ENCODE results near the gene SSTR3.
"Not testable (repeated sequence)": the region's sequence is repeated elsewhere in the genome, so short reads cannot be mapped to it uniquely, and the experiment has no call there.

Gene SSTR3

DNA sequence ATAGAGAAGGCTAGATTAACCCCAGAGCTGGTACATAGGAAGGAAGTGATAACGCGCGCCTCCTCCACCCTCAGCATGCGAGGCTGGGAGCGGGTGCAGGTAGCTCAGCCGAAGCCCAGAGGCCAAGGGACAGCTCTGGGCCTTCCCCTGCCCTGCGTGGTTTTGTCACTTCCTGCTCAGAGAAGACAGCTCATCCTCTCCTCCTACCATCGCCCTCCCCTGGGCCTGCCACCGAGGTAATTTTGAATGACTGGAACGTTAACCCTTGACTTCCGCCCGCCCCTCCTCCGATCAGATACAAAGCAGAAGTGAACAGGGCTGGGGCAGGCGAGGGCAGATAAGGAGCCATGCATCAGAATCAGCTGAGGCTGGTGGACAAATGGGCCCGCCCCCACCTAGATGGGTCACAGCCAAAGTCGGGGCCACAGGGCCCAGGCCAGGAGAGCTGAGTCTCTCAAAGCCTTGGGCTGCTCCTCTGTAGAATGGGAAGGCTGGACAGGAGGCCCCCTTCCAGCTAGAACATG lies 30.2 kb upstream of the SSTR3 start:
- no peak for DNase-seq (ENCODE audit: low spot score)

DNA sequence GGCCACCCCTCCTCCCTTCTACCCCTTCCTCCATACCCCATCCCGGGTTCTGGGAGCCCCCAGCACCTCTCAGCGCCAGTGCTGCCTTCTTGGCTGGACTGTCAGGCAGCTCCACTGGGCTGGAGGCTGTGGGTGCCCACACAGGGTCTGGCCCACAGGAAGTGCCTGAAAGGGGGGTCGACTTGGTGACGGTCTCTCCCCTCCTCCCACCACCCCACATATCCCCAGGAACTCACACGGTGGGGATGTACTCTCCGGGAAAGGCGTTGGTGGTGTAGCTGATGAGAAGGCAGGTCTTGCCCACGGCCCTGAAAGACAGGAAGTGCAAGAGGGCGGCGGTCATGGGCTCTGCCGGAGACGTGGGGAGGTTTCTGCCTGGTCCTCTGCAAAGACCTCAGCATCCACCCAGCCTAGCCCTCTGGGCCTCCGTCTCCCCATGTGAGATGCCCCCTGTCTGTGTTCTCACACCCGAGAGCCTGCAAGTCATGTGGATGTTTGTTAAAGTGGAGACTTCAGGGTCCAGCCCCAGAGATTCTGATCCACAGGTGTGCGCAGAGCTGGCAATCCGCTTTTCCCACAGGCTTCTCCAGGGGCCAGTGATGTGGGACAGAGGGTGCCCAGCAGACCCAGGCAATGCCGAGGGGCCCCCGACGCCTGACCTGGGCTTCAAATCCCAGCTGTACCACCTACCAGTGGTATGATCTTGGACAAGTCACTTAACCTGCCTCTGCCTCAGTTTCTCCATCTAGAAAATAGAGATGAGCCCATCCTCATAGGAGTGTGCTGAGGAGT lies 29.3 kb upstream of the SSTR3 start:
- DNase-seq (ENCODE audit: low spot score), result no peak

DNA sequence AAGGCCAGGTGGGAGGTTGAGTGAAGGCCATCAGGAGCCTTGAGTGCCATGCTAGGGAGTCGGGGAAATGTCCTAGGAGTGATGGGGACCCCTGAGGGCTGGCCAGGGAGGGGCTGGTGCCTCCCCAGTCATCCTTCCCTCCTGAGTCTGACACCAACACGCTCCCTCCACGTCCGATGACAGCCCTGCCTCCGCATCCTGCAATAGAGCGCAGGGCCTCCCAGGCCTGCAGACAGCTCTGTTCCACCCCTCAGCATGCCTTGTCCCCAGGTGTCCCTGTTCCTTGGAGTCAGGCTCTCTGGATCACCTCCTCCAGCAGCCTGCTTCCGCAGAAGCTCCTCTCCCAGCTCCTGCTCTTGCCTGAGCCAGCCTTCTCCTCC lies 28.7 kb upstream of the SSTR3 start:
- DNase-seq (ENCODE audit: low spot score), result no peak

DNA sequence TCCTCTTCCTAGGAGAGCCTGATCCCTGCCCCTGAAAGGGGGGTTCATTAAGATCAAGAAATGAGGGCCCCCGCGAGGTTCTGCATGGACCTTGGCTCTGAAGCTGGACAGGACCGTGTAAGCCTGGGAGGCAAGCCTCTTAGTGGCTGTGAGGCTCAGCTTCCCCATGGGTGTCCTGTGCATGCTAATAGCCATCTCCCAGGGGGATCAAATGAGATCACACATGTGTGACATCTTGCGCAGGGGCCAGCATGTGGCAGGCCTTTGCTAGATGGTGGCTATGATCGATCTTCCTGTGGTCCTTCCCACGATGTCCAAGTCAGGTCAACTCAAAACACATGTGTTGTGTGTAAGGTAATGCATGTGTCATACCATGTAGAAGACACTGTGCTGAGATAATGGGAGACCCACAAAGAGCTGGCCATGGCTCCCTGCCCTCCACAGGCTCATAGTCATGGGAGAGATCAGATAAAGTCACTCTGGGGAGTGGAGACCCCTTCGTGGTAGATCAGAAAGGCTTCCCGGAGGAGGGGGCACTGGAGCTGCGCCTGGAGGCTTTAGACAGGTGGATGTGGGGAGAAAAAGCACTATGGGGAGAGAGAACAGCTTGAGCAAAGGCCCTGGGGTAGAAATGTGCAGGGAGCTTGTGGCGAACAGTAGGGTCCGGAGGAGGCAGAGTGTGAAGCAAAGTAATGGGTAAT lies 28.1 kb upstream of the SSTR3 start:
- DNase-seq (ENCODE audit: low spot score), result no peak

DNA sequence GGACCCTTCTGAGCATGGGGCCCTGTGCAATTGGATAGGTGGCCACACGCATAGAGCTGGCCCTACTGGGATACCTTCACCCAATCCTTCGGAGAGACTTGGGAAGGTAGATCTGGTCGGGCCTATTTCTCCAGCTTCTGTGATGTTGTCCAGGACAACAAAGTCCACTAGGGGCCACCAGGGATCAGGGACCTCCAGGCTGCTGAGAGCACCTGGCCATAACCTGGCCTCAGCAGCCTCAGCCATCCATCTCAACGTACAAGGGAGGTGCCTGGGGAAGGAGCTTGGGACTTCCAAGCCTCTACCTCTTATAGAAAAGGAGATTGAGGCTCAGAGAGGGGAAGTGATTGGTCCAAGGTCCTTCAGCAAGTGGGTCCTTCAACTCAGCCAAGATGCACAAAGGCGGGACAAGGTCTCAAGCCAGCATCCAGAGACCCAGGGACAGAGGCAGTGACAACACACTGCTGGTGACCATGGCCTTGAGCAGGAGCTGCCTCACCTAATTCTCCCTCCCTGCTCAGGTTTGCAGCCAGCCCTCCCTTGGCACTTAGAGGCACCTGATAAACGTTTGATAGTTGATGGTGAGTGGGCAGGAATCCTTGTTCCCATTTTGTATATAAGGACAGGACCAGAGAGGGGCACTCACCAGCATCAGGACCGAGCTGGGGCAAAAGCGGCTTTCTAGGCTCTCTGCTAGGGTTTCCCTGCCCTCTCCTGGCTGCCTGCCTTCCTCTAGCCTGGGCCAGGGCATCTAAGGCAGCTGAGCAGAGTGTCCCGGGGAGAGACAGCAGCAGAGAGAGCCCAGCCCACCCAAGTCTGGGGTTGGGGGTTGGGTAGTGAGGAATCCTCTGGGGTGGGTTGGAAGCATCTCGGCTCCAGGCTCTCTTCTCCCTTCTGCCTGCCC lies 27.3 kb upstream of the SSTR3 start:
- DNase-seq (ENCODE audit: low spot score), result no peak

DNA sequence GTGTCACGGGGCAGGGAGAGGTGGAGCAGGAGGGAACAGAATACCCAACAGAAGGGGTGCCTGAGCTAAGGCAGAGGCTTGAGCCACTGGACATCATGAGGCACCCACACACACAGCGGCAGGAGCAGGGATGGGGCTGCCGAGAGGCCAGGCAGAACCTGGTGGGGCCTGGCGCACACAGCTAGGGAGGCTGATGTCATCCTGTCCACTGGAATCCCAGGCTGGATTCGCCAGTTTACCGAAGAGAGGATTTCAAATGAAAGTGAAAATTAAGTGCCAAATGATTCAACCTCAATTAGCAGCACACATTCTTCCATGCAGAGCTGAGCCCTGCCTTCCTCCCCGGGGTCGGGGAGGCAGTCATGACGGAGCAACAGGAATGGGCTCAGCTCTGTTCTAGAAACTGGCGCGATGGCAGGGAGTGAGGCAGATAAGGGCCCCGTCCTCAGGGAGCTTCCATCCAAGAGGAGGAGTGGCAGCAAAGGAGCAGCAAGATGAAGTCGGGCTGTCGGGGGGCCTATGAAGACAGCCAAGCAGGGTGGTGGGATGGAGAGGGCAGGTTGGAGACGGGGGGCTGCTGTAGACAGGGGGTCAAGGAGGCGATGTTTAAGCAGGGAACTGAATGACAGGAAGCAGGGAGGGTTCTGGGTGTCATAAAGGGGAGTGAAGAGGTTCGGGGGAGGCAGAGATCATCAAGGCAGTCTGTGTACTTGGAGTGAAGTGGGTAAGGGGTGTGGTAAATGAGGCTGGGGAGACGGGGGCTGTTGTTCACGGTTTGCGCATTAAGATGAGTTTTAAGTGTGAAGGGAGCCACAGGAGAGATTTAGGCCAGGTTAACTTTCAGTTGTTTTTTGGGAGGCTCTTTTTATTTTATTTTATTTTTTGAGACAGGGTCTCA lies 25.3 kb upstream of the SSTR3 start:
- no peak for DNase-seq (ENCODE audit: low spot score)

DNA sequence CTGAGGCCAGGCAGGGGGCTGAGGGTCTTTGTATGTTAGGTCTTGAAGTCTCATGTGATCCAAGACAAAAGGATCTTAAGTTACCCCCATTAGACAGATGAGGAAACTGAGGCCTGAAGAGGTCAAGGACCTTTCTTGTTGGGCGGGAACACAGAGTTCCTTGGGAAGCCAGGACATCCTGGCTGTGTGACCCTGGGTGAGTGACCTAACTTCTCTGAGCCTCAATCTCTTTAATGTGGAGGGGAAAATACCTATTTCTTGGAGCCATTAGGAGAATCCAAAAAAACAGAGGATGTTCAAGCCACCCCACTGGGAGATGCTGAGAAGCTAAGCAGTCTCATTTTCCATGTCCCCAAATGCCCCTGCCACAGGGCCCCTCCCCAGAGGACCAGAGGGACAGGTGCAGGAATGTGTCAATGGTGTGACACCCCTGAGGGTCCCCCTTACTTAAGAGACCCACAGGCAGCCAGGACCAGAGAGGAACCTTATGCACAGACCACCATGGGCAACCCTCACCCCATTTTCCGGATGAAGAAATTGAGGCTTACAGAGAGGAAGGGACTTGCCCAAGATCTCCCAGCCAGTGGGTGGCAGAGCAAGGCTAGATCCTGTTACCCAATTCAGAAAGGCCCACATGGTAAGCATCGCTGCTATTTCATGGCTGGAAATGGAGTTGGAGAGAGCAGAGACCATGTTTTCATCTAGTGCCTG lies 23.8 kb upstream of the SSTR3 start:
- no peak for DNase-seq (ENCODE audit: low spot score)

DNA sequence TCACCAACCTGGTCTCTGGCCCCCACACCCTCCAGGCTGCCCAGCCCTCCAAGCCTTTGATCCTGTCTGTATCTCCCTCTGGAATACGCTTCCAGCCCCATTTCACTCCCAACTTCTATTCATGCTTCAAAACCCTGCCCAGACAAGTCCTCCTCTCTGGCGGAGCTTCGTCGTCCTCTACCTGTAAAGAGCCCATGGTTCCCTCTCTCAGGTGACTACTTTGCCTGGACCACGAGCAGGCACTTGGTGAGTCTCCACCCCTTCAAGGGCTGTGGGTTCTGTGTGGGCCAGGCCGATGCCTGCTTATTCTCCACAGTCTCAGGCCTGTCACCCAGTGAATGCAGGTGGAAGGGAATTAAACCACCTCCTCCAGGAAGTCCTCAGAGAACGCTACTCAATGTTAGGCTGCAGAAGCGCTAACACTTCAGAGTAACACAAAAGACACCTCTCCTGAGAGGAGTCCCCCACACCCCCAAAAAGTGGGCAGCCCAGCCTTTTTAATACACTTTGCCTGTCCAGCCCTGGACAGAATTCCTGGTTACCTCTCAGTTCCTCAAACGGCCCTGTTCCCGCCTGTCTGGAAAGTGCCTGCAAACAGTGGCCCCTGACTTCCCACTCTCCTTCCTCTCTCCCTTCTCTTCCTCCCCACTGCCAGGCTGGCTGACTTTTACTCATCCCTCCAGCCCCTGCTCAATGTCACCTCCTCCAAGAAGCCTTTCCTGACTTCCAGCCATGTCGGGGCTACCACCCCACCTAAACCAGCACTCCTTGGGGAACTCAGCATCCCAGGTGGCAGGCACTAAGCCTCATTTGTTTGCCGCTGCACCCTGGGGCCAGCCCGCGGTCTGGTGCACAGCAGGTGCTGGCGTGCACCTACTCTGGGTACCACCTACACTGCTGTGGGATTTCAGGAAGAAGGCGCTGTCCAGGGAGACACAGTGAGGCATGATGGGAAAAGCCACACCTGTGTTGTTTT lies 22.7 kb upstream of the SSTR3 start:
- no peak for DNase-seq (ENCODE audit: low spot score)

DNA sequence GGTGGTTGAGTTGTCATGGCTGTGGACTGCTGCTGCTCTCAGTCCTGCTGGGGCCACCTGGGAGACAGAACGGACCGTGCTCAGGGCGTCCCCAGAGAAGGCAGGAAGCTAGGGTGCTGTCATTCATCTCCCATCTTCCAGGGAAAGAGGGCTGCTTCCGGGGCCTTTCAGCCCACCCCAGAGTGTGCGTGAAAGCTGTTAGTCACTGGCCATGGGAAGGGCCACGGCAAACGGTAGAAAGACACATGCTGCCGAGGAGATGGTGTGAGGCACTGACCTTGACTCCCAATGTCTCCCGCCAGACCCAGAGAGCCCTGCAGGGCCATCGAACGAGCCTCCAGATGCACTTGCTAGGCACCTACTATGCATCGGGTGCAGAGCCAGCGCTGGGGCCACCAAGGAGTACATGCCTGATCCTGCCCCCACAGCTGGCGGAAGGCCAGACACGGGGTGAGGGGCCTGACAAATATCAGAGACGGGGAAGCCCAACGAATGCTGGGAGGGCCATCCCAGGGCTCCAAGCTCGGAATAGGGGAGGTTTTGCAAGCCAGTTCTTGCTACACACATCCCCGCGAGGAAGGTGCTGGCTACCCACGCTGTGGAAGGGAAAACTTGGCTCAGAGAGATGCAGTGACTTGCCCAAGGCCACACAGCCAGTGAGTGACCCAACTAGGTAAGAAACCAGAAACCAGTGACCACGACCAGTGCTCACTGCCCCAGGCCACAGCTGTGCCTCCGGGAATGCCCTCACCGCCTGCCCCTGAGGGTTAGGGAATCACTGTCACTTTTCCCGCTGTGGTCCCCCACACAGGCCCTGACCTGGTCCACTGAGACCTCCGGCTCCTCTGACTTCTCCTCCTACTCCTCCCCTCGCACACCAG lies 21.7 kb upstream of the SSTR3 start:
- DNase-seq (ENCODE audit: low spot score), result no peak

DNA sequence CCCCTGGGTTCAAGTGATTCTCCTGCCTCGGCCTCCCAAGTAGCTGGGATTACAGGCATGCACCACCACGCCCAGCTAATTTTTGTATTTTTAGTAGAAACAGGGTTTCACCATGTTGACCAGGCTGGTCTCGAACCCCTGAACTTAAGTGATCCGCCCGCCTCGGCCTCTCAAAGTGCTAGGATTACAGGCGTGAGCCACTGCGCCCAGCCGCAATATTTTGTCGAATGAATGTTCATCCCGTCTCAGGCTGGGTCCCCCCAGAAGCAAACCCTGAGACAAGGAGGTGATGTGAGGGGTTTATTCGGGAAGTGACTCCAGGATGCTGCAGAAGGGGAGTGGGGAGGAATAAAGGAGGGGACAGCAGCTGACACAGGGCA lies 21.1 kb upstream of the SSTR3 start:
- not testable (repeated sequence) for DNase-seq (ENCODE audit: low spot score)

DNA sequence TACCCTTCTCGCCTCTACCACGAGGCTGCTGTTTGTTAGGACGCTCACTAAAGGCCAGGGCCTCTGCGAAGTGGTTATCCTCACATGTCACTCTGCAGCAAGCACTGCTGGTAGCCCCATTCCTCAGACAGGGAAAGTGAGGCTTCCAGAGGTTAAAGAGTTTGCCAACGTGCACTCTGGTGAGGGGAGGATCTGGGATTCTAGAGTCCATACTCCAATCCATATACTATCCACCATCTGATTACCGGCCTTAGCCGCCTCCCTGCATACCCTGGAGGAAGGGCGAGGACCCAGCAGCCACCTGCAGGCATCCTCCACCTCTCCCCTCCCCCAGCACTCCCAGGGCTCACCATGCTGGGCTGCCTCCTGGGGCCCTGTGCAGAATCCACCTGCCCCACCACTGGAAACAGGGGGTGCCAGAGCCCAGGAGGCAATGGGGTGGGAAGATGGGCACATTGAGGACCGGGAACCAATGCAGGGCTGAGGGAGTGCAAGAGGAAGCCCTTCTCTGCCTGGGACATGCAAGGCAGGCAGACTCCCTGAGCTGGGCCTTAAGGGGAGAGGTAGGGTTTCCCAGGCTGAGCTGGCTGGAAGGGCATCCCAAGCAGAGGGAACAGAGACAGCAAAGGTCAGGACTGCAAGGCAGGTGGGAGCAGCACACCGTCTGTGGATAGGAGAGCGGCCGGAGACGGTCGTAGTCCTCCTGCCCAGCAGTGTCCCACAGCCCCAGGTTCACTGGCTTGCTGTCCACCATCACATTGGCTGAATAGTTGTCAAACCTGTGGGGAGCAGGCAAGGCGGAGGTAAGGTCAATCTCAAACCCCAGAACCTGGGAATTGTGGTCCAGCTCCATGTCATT lies 20.1 kb upstream of the SSTR3 start:
- DNase-seq (ENCODE audit: low spot score), result no peak

DNA sequence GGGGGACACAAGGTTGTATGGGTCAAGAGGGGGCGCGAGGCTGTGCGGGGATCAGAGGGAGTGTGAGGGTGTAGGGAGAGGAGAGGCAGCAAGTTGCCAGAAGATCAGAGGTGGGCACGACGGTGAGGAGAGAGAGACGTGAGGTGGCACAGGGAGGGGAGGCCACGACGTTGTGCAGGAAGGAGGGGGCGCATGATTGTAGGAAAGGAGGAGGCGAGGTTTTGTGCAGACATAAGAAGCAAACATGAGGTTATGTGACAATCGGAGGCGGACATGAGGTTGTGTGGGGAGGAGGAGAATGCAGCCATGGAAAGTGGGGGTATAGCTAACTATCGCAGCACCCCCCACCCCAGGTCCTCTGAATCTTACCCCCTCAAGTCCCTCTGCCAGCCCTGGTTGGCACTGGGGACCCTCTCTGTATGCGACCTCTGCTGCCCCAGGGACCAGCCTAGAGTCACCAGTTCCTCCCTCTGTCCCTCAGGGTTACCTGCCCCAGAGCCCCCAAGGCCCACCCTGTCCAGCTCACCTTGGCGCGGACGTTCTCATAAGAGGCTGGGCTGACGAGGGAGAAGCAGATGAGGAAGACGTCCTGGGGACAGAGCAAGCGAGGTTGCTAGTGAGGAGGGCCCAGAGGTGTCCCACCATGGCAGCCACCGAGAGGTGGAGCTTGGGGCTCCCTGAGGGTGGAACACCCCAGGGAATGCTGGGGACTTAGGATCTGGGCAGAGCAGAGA lies 19.3 kb upstream of the SSTR3 start:
- no peak for DNase-seq (ENCODE audit: low spot score)

DNA sequence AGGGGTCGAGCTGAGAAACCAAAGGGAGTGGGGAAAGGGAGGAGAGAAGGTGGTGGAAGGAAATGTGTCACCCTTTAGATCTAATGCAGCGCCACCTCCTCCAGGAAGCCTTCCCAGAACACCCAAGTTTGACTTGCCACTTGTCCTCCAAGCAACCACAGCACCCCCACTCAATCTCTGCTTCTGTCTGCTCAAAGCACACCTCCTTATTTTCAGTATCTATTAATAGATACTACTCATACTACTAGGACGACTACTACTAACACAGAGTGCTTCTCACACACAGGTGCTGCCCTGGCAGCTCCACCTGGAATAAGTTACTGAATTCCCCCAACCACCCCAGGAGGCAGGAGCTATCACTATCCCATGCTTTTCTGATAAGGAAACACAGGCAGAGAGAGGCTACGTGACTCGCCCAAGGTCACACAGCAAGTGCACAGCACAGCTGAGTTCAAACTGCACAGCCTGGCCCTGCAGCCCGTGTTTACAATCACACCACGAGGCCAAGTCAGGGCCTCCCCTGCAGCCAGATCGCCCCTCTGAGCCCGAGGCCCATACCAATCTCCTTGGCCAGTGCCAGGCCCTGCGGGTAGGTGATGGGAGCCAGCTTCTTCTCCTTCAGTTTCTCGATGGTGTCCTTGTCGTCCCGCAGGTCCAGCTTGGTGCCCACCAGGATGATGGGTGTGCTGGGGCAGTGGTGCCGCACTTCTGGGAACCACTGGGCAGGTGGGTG lies 18.6 kb upstream of the SSTR3 start:
- DNase-seq (ENCODE audit: low spot score), result no peak

DNA sequence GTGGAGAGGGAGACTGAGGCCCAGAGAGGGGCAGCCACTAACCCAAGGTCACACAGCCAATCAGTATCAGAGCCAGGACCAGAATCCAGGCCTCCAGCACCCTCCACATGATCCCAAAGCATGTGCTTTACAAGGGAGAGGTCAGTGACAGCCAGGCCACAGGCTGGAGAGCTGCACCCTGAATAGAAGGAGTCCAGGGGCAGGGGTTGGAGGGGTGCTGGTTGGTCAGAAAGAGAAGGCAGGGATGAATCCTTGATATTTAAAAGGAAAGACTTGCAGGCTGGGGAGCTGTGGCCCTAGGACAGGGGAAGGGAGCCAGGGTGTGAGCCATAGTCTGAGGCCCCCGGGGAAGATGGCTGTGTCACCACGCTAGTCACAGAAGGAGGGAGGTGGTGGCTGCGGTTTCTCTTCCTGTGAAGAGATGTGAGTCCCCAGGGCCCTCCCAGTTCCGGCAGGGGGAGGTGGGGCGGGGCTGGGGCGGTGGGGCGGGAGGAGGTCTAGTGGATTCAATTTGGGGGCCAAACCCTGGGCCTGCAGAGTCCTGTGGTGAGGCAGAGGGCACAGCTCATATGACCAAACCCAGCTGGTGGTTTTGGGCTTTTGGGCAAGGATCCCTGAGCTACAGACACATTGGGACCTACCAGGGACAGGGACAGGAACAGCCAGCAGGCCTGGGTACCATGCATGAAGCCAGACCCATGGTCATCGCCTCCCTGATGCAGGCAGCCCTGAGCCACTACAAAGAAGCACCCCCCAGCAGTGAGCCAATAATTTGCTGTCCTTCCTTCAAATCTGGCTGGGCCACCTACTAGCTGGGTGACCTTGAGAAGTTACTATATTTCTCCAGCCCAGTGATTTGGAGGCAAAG lies 17.8 kb upstream of the SSTR3 start:
- DNase-seq (ENCODE audit: low spot score), result no peak
